ENCODE results near the gene TEAD1. TPM values are rescaled to one million over a fixed set of nuclear protein-coding genes. Genes with fewer than 3 reads are reported as not detected.

The TEAD1 gene
- total RNA-seq, 1 donor from 2014 or later: 62.5 TPM

- H3K9me3 Mint-ChIP-seq (ENCODE audit: unreplicated experiment): peaks cover 1% of the 10 kb centered on the region
- H3K27me3 Mint-ChIP-seq (ENCODE audit: unreplicated experiment): no peaks in the 10 kb centered on the region
- no peaks in the 10 kb centered on the region for H3K36me3 Mint-ChIP-seq (ENCODE audit: unreplicated experiment)
- no peak for DNase-seq
- TF ChIP-seq CTCF (IDR thresholded peaks at IDR 0.05; ENCODE audit: partially characterized antibody, unreplicated experiment): no peak
- no peaks in the 10 kb centered on the region for H3K4me1 Mint-ChIP-seq (ENCODE audit: low read depth, unreplicated experiment)
- no peak overlapping the region for H3K4me3 Mint-ChIP-seq (ENCODE audit: unreplicated experiment)
- no peak overlapping the region for H3K27ac Mint-ChIP-seq (ENCODE audit: unreplicated experiment)
These were observed 270.7 kb downstream of the TEAD1 start for GRCh38 chr11:12944889-12945288.

GRCh38 chr11:12949453-12949852 lies 275.2 kb downstream of the TEAD1 start:
- no peak overlapping the region for H3K4me3 Mint-ChIP-seq (ENCODE audit: unreplicated experiment)
- H3K36me3 Mint-ChIP-seq (ENCODE audit: unreplicated experiment): no peaks in the 10 kb centered on the region
- H3K4me1 Mint-ChIP-seq (ENCODE audit: low read depth, unreplicated experiment): no peaks in the 10 kb centered on the region
- no peak overlapping the region for H3K27ac Mint-ChIP-seq (ENCODE audit: unreplicated experiment)
- no peak for TF ChIP-seq CTCF (IDR thresholded peaks at IDR 0.05; ENCODE audit: partially characterized antibody, unreplicated experiment)
- no peaks in the 10 kb centered on the region for H3K27me3 Mint-ChIP-seq (ENCODE audit: unreplicated experiment)
- no peak for DNase-seq
- H3K9me3 Mint-ChIP-seq (ENCODE audit: unreplicated experiment): peaks cover 1% of the 10 kb centered on the region

- TF ChIP-seq CTCF (IDR thresholded peaks at IDR 0.05; ENCODE audit: partially characterized antibody, unreplicated experiment): no peak
- Mint-ChIP-seq H3K4me3 (ENCODE audit: unreplicated experiment) (no peak overlapping the region), H3K36me3 (ENCODE audit: unreplicated experiment) (no peaks in the 10 kb centered on the region), H3K27ac (ENCODE audit: unreplicated experiment) (peak overlapping the region; percentile 73), H3K9me3 (ENCODE audit: unreplicated experiment) (peaks cover 1% of the 10 kb centered on the region), H3K4me1 (ENCODE audit: low read depth, unreplicated experiment) (no peaks in the 10 kb centered on the region), H3K27me3 (ENCODE audit: unreplicated experiment) (peaks cover 2% of the 10 kb centered on the region)
- DNase-seq: no peak
These were observed 276.4 kb downstream of the TEAD1 start for GRCh38 chr11:12950670-12951069.

- DNase-seq: no peak
- Mint-ChIP-seq H3K4me1 (ENCODE audit: low read depth, unreplicated experiment) (no peaks in the 10 kb centered on the region), H3K4me3 (ENCODE audit: unreplicated experiment) (no peak overlapping the region), H3K27me3 (ENCODE audit: unreplicated experiment) (peaks cover 2% of the 10 kb centered on the region), H3K36me3 (ENCODE audit: unreplicated experiment) (no peaks in the 10 kb centered on the region), H3K27ac (ENCODE audit: unreplicated experiment) (no peak overlapping the region), H3K9me3 (ENCODE audit: unreplicated experiment) (peaks cover 1% of the 10 kb centered on the region)
- TF ChIP-seq CTCF (IDR thresholded peaks at IDR 0.05; ENCODE audit: partially characterized antibody, unreplicated experiment): no peak
These were observed 277.2 kb downstream of the TEAD1 start for GRCh38 chr11:12951376-12951775.

GRCh38 chr11:12952094-12952493 lies 277.9 kb downstream of the TEAD1 start:
- Mint-ChIP-seq H3K27me3 (ENCODE audit: unreplicated experiment) (peaks cover 2% of the 10 kb centered on the region), H3K4me3 (ENCODE audit: unreplicated experiment) (no peak overlapping the region), H3K36me3 (ENCODE audit: unreplicated experiment) (no peaks in the 10 kb centered on the region), H3K27ac (ENCODE audit: unreplicated experiment) (no peak overlapping the region), H3K4me1 (ENCODE audit: low read depth, unreplicated experiment) (no peaks in the 10 kb centered on the region), H3K9me3 (ENCODE audit: unreplicated experiment) (peaks cover 1% of the 10 kb centered on the region)
- no peak for DNase-seq
- TF ChIP-seq CTCF (IDR thresholded peaks at IDR 0.05; ENCODE audit: partially characterized antibody, unreplicated experiment): no peak
